Measurements from ENCODE around the gene CHRM4.
A peak's percentile ranks its signal among the peaks of the same experiment; 100 is the strongest.

CHRM4 gene

DNA sequence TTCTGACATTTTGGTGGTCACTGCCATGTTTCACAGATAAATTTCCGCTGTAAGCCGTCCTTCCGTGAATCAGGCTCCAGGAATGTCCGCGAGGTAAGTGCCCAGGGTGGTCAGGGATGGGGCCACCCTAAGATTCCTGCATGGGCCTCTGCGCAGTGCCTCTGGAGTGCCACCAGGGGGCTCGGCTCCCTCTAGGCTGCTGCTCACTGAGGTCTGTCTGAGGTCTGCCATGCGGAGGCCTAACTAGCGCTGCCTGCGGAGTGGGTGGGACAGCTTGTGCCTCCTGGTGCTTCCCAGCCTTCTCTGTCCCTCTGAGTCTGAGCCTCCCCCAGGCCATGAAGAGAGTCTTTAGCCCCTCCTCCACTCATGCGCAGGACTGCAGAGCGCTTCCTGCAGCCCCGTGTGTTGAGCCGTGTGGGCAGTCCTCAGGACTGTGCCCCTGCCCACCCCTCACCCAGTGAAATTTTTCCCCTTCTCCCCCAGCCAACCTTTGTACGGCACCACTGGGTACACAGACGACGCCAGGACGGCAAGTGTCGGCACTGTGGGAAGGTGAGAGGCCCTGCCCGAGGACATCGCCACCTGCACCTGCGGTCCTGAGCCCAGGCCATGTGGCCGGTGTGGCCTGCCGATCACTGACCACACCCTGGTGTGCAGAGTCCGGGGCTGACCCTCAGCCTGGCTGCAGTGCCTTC is 22.0 kb downstream of the CHRM4 start:
- peak in 6 of 56 donors; percentile 15 to 40 (median 32) for DNase-seq

DNA sequence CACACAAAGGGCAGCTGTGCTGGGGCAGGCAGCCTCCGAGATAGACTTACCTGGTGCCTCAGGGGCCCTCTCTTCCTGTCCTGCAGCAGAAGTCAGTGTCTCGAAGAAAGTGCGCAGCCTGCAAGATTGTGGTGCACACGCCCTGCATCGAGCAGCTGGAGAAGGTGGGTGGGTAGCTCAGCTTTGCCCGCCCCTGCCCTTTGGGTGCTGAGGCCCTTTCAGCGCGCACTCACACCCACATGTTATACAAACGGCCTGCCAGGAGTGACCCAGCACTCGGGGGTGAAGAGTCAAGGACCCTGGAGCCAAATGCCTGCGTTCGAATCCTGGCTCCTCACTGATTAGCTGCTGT is 23.7 kb downstream of the CHRM4 start:
- DNase-seq: no peak

DNA sequence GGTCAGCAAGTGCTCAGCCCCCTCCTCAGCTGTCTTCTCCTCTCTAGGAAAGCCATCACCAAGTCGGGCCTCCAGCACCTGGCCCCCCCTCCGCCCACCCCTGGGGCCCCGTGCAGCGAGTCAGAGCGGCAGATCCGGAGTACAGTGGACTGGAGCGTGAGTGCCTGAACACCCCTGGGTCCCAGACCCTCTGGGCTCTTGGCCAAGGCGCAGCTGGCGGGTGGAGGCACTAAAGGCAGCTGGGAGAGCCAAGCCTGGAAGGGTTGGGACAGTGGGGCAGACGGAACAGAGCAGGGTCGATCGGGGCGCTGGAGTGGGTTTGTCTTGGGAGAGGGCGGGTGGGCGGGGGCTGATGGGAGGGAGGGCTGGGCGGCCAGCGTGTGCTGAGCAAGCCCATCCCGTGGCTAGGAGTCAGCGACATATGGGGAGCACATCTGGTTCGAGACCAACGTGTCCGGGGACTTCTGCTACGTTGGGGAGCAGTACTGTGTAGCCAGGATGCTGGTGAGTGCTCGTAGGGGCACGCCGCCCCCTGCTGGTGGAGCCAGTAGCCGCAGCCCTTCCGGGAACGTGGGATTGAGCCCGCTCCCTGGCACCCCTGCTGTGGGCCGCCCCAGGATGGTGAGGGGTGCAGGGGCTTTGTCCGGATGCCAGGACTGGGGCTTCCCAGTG is 24.2 kb downstream of the CHRM4 start:
- DNase-seq: peak in 50 of 56 donors; percentile 18 to 84 (median 47)

DNA sequence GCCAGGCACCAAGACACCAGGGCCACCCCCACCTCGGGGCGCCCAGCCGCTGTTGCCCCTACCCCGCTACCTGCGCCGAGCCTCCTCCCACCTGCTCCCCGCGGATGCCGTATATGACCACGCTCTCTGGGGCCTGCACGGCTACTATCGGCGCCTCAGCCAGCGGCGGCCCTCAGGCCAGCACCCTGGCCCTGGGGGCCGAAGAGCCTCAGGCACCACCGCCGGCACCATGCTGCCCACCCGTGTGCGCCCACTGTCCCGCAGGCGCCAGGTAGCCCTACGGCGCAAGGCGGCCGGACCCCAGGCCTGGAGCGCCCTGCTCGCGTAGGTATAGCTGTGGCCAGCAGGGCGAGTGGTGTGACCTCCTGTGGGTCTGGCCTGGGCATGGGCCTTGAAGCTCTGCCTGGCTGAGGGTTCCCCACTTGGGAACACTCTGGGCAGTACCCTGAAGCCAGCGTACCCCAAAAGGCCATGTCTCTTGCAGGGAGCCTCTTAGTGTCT is 24.9 kb downstream of the CHRM4 start:
- DNase-seq: no peak

DNA sequence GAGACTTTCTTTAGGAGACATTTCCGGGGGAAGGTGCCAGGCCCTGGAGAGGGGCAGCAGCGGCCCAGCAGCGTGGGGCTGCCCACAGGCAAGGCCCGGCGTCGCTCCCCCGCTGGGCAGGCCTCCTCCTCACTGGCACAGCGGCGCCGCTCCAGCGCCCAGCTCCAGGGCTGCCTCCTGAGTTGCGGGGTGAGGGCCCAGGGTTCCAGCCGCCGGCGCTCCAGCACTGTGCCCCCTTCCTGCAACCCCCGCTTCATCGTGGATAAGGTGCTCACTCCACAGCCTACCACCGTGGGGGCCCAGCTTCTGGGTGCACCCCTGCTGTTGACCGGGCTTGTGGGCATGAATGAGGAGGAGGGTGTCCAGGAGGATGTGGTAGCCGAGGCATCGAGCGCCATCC is 25.3 kb downstream of the CHRM4 start:
- DNase-seq: no peak

DNA sequence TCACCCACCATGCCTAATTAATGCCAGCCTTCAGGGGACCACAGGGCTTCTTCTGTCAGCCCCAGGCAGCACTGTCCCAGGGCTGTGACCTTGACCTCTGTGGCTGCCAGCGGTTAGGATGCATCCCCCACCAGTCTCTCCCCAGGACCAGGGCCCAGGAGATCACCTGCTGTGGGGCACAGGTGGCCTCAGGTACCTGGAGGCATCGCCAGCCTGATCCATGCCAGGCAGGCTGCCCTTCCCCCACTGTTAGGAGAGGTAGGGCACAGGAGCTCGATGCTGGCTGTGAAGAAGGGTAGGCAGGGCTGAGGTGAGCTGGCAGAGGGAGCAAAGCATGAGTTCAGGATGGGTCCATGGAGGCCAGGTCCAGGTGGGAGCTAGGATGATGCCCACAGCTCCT is 26.8 kb downstream of the CHRM4 start:
- no peak for DNase-seq

DNA sequence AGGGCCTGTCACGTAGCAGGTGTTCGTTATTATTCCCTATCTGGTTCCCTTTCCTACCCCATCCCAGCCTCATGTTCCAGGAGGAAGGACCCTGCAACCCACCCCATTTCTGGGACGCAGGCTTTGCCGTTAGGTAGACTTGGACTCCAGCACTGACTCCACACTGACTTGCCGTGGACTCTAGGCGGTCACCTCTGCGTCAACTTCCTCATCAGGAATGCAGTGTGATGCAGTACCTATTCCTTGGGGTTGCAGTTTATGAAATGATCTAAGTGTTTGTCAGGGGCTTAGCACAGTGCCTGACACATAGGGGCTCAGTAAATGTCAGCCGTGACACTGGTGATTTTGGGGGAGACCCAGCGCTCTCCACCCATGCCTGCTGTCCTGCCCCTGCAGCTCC is 27.5 kb downstream of the CHRM4 start:
- no peak for DNase-seq

DNA sequence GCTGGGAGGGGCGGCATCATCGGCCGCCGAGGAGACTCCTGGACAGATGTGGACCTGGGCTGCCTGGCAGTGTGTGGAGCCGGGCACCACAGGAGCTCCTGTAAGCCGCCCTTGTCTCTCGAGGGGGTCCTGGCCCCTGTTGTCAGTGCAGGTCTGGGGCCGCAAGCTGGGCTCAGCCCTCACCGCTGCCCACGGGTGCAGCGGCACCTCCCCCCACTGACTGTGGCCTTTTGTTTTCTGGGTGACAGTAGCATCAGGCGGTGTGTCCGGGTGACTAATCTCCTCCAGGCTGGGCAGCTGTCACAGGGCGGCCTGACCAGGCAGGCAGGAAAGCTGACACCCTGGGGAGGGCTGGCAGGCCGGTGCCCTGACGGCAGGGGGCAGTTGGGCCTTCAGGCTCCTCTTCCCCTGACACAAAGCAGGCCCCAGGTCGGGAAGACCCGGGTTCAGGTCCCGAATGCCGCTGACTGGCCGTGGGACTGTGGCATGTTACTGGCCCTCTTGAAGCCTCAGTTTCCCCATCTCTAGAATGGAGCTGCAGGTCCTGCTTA is 28.0 kb downstream of the CHRM4 start:
- peak in 49 of 56 donors; percentile 27 to 92 (median 72) for DNase-seq

DNA sequence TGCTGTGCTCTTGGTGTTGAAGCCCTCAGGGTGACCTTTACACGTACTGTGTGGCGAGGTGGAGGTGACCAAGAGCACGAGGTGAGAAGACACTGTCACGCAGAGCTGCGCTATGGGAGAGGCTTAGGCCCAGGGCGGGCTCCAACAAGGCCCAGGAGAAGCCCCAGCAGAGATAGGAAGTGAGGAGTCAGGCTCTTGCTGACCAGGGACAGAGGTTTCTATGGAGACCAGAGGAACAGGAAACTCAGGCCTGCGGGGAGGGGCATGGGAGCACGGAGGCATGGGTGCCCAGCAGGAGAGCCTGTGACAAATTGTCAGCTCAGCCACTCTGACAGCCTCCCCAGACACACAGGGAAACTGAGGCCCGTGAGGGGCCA is 28.6 kb downstream of the CHRM4 start:
- DNase-seq: peak in 30 of 56 donors; percentile 25 to 73 (median 48)

DNA sequence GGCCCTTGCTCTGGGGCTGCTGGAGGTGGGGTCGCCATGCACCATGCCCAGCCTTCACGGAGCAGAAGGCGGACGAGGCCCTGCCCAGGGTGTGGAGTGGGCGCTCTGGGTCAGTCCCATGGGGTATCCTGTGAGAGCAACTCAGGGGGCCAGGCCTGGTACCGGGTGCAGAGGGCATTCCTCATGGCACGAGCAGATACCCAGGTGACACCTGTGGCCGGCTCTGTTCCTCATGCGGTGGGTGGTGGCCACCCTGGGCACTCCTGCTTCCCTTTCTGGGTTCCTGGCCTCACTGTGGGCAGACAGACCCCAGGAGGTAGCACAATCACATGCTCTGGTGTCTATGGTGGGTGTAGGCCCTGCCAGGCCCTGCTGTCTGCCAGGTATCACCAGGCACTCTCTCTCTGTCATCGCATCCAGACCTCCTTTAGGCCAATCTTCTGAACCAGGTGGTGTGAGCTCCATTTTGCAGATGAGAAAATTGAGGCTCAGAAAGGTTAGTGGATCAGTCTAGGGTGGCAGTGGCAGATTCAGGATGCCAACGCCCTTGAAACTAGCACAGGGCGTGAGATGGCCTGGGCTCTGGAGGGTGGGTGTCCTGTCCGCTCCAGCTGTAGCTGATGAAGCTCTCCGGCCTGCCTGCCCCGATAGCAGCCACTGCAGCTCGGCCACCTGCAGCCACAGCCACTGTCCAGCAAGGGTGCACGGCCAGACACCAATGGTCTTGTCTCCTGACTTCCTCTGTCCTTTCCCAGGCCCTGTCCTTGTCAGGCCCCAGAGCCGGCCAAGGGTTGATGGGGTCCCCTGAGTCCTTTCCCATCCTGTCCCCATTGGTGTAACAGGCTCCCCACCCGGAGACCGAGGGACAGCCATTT is 29.2 kb downstream of the CHRM4 start:
- peak in 1 of 56 donors; percentile 38 for DNase-seq

DNA sequence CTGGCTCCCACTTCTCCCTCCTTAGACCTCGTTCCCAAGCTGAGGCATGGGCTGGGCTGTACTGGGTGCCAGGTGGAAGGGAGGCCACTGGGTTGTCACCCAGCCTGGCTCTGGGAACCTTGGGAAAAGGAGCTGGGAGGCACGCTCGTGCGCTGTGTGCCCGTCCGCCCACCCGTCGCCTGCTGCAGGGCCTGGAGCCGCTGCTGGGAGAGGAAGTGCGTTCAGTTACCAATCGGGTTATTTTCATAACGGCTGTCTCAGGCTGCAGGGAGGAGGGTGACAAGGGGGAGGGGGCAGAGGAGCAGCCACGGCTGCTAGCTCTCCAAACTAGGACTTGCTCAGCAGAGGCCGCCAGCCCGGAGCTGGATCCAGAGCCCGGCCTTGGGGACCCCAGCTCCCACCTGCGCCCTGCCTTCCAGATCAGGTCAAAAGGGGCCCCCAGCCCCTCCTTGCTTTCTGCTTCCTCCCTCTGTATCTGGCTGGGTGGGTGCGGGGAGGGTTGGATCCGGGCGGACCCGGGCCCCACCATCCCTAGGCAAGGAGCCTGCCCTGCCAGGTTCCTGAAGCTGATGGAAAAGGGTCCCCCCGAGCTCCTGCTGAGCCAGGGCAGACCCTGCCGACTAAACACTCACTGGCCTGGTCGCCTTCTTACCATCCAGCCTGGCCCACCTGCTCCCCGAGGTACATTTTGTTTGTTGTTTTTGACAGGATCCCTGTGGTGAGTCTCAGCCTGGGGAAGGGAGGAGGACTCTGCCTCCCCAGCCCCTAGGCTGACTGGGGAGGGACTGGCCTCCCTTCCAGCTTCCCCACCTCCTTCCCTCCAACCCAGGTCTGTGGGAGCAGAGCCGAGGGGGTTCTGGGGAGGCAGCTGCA is 30.1 kb downstream of the CHRM4 start:
- DNase-seq: peak in 39 of 56 donors; percentile 14 to 78 (median 47)

DNA sequence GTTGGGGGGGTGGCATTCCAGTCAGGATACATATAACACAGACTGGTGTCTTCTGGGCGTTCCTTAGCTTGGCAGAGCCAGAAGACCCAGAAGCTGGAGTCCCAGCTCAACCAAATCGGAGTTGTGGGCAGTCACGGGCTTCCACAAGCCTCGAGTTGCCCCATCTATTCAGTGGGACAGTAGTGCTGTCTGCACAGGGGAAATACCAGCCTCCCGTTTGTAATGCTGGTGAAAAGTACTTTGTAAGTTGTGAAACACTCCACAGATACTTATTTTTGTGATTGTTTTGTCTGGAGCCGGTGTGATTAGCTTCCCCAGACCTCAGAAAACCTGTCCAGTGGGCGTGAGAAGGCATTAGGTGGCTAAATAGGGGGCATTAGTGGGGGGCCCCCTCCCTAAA is 30.7 kb downstream of the CHRM4 start:
- no peak for DNase-seq

DNA sequence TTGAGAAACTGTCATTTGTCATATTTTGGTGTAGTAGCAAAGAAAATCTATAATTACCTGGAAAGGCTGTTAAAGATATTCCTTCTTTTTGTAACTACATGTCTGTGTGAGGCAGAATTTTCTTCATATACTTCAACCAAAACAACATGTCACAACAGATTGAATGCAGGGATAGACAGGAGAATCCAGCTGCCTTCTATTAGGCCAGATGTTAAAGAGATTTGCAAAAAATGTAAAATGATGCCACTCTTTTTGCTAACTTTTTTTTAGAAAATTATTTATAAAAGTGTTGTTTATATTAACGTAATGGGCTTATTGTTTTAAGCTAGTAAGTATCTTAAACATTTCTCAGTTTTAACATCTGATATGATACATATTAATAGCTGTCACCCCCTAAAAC is 31.6 kb downstream of the CHRM4 start:
- no peak for DNase-seq

DNA sequence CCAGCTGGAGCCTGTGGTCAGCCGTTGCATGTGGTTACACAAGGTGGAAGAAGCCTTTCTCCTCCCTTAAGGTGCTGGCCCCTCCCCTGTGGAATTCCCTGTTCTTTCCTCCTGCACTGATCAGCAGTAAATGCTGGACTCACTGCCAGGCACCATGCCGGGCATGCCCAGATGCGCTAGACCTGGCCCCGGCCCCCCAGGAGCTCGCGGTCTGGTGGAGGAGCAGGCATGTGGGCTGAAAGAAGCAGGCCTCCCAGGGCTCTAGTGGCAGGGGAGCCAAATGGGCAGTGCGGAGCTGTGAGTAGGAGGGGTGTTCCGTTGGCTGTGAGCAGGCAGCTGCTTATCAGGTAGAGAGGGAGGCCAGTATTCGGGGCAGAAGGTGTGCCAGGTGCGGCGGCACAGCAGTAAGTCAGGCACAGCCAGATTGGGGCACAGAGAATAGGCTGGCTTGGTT is 34.1 kb downstream of the CHRM4 start:
- DNase-seq: no peak

DNA sequence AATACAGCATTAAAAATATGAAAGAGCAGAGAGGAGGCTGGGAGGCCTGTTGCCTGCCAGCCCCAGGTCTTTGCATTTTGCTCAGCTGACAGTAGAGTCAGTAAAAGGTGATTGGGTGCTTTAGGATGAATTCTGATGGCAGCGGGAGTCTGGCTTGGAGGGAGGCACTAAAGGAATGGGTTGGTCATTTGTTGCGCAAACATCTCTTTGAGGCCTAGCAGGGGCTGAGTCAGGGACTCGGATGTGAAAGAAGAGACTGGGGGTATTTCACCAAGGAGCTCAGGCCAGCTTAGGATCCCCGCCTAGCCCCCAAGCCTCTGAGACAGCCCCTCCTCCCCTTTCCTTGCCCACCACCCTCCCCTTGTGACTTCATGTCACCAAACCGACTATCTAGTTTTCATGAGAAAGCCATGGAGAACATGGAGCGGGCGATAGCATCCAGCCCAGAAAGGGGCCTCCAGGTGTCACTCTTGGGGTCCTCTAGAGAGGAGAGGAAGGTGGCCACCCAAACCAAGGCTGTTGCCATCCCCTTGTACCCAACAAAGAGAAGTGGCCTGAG is 34.6 kb downstream of the CHRM4 start:
- no peak for DNase-seq

DNA sequence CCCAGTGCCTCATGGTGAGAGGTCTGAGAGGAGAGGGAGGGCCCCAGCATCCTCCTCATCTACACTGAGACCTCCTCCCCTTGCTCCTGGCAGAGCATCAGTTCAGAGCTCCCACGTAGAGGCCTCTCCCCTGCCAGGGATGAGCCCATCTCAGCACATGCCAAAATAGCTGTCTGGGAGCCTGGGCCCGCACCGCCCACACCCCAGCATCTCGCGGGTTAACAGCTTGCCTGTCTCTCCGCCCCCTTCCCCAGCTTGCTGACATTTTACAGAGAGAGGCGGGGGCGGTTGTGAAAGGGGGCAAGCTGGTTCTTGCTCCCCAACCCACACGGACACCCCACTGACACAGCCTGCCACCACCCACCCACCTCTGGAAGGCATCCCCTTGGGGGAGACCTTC is 37.9 kb downstream of the CHRM4 start:
- DNase-seq: peak in 19 of 56 donors; percentile 17 to 72 (median 37)

DNA sequence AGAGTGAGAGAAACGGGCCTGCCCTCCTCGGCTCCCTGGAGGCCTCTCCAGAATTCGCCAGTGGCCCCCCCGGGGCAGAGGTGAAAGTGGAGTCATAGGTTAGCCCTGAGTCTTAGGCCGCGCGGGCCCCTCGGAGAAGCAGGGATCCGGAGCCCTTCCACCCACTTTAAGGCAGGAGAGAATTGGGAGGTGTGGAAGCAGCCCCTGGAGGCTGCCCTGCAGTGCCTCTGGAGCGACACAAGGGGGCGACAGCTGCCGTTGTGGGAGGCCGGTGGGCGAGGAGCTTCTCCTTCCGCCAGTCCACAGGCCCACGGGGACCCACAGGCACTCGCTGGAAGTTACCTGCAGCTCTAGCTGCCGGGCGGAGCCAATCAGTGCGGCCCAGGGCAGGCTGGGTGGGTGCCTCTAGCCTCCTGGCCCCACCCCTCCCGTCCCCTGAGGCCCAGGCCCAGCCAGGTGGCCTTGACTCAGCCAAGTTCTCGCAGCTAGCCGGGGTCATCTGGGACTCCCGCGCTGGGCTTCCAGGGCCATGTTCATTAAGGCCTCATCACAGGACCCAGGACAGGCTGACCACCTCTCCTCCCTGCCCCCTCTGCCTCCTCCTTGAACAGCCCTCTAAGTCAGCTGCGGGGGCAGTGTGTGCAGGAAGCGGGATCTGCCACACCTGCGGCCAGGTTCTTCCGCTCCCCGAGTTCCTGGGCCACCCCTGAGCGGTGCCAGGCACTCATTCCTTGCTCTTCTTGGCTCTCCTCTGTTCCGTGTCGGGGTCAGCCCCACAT is 39.3 kb downstream of the CHRM4 start:
- DNase-seq: peak in 19 of 56 donors; percentile 19 to 59 (median 31)

DNA sequence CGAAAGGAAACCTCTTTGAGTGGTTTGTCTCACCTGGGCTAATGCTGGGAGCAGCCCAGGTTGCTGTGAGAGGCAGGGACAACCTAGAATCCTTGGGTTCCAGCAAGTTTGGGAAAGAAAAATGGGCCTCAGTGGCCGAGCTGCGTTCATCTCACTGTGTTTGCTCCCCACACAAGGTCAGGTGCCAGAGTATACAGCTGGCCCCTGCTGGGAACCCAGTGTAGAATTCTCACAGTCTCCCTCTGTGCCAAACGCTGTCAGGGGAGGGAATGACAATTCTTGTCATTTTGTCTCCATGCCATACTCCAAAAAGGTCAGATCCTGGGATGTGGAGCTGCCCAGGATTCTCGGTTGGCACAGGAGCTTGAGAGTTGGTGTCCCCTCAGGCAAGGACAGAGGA is 40.0 kb downstream of the CHRM4 start:
- DNase-seq: no peak

DNA sequence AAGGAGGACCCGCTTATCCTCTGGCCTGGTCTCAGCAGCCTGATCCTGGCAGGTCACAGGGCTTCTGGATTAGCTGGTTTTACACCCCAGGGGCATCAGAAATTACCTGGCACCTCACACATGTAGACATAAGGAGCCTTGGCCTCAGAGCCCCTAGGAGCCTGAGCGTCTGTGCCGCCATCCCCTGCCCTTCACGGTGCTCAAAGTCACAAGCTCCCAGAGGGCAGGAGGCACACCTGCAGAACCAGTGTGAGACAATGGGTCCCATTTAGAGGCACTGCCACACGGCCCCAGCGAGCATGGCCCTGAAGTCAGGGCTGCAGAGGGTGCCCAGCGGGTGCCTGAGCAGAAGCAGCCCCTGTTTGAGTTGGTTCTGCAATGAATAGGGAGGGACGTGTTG is 40.4 kb downstream of the CHRM4 start:
- no peak for DNase-seq

Measured in nucleus accumbens (tissue), 56 donors.